DMS79 (cell line): ENCODE data around the gene SMOC2.
"Not testable (repeated sequence)": the region's sequence is repeated elsewhere in the genome, so short reads cannot be mapped to it uniquely, and the experiment has no call there.

Experiments used
- DNase-seq: peaks from one replicate; lab custom pipeline; 2025; lab: John Stamatoyannopoulos, UW

The SMOC2 gene

DNA sequence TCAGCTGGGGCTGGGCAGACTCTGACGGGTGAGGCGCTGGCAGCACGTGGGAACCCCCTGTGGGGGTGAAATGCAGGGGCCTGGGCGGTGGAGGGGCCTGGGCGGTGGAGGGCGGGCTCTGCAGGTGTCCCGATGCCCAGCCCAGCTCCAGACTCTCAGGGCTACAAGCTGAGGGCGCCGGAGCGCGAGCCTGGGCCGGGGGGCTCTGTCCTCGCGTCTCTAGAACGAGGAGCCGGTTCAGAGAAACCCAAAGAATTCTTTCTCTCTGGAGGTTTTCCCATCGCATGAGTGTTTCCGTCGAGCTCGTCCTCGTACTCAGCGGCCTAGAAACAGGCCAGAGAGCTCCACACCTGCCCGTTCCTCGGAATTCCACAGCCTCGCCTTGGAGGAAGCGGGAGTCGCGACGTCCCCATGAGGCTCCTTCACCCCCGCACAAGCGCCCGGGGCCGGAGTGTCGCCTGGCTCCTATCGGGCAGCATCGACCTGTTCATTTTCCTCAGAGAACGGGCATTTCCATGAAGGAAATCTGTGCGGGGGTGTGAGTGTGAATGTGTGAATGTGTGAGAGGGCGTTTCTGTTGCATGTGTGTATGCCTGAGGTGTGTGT, 76.9 kb downstream of the SMOC2 start:
- DNase-seq: no peak

DNA sequence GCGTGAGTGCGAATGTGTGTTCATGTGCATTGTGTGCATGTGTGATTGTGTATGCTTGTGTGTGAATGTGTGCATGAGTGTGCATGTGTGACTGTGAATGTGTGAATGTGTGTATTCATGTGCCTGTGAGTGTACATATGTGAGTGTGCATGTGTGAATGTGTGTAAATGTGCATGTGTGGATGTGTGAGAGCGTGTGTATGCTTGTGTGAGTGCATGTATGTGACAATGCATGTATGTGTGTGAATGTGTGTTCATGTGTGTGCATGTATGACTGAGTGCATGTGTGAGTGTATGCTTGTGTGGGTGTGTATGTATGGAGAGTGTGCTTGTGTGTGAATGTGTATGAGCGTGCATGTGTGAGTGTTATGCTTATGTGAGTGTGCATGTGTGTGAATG, 77.4 kb downstream of the SMOC2 start:
- DNase-seq: no peak

GRCh38 chr6:168518867-168519266, 77.9 kb downstream of the SMOC2 start:
- DNase-seq: no peak

DNA sequence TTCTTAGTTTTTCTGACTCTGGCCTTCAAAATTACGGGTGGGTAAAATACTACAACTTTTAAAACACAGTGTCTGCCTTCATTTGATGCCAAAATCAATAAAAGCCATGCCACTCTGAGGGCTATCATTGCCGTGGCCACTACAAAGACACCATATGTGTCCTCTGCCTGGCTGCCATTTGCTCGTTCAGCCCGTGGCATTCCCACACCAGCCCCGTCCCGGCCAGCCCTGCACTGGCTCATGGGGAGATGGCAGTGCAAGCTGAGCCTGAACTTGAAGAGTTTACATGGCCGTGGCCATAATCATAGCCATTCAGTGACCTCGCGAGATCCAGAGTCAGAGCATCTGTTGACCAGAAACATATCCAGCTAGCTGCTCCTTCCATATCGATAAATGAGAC, 79.2 kb downstream of the SMOC2 start:
- no peak for DNase-seq

DNA sequence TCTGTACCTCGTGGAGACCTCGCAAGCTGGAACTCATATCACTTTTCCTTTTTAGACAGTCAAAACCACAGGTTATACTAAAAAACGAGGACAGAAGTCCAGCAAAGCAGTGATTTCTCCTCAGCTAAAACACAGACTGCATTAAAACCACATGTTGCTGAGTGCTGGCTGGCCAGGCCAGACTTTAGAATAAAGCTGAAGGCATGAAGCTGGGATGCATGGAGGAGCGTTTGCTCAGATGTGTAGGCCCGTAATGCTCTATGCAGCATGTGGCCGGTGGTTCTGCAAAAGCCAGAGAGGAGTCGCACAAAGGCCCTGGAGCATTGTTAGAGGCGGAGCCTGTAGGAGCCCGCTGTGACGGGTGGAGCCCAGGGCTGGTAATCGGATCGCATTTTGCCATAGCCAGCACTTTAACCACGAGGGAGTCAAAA, 83.6 kb downstream of the SMOC2 start:
- DNase-seq: no peak

- DNase-seq: no peak
These were observed 84.1 kb downstream of the SMOC2 start for GRCh38 chr6:168525114-168525513.

DNA sequence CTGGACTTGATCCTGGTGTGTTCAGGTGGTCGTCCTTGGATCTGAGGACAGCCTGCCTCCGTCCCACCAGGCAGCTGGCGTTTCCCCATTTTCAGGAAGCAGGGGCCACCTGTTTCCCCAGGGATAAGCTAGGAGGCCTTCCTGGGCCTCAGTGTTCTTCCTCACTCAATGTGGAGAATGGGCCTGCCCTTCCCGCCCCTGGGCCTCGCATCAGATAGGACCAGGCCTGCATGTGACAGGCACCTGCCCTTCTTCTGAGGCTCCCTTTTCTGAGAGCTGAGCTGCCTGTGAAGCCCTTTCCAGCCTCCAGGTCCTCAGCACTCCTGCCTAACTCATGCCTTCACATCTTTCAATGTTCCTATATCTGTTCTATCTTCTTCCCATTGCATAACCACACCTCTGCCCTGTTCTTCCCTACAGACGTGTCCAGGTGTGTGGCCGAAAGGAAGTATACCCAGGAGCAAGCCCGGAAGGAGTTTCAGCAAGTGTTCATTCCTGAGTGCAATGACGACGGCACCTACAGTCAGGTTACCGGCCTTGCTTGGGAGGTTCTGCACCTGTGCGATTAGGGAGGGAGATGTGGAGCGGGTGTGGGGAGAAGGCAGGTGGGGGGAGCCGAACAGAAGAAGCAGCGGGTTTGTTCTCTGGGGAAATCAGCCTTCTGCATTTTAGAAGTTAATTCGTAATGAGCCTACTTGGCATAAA, 85.1 kb downstream of the SMOC2 start:
- no peak for DNase-seq

GRCh38 chr6:168526841-168527281, 85.9 kb downstream of the SMOC2 start:
- DNase-seq: no peak

- no peak for DNase-seq
These were observed 86.6 kb downstream of the SMOC2 start for GRCh38 chr6:168527451-168528210.

DNA sequence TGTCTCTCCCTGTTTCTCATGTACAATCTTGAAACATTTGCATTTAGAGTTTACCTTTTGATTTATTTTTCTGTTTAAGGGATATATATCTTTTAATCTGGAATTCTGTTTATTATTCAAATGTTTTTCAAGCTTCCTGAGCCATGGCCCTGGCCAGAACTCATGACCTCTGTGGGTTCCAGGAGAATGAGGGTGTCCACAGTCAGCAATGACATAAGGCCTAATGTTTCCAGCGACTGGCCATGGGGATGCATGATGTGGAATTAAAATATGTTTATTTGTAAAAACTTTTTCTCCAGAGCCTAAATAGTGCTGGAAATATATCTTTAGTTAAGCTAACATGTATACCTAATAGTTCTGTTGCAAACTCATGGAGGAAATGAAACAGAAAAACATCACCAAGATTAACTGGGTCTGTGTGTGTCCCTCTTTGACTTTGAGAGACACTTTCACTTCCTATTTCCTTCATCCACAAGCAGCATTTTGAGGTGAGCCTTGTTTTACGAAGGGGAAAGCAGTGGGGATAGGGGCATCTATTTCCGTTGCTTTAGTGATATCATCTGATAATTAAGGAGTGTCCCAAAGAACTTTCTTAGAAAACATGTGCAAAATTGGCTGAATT, 87.6 kb downstream of the SMOC2 start:
- no peak for DNase-seq

- DNase-seq: no peak
These were observed 88.2 kb downstream of the SMOC2 start for GRCh38 chr6:168529214-168529613.

- DNase-seq: no peak
These were observed 89.7 kb downstream of the SMOC2 start for GRCh38 chr6:168530653-168531071.

- no peak for DNase-seq
These were observed 91.1 kb downstream of the SMOC2 start for GRCh38 chr6:168532070-168532469.

DNA sequence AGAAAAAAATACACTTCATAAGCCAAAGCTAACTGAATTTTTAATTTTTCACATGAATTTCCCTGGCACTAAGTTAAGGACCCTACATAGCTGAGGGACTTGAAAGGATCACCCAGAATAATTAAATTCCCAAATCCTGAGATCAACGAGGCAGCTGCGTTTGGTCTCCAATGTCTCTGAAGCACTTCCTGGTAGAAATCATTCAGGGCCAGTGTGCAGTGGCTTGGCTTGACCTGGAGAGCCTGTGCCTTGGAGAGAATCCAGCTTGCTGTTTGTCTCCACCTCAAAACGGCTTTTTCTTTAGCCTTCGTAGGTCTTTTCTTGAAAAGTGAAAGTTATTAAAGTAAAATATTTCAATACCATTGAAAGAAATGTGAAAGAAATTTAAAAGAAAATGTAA, 92.4 kb downstream of the SMOC2 start:
- peak; percentile 7 for DNase-seq

DNA sequence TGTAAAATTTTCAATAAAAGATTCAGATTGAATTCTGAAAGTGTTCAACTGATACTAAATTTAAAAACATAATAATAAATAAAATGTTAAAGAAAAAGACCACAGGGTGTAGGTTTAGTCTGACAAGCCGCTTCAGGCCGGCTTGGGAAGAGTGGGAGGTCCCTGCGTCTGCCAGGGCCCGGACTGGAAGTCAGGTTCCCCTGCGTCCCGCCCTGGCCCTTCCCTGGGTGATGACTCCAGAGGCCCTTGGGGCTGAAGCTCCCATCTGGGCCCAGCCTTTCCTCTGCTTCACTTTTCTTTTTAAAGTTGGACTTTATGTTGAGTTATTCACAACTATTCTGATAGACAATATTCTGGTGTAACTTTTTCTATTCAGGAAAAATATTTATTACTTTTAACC, 93.3 kb downstream of the SMOC2 start:
- DNase-seq: no peak

DNA sequence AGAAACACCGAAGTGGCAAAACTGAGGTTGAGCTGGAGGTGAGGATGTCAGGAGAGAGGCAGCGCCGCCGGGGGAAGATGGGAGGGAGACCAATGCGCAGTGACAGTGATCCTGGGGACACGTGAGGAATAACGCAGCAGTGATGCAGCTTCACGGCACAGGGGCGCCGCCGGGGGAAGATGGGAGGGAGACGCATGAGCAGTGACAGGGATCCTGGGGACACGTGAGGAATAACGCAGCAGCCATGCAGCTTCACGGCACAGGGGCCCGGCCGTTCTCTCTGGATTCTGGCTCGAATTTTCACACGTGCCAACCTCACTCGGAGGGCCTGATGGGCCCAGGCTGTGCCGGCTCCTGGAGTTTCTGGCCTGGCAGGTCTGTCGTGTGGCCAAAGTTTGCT, 94.7 kb downstream of the SMOC2 start:
- DNase-seq: no peak

GRCh38 chr6:168536196-168536595, 95.2 kb downstream of the SMOC2 start:
- DNase-seq: no peak

- DNase-seq: no peak
These were observed 95.9 kb downstream of the SMOC2 start for GRCh38 chr6:168536665-168537539.

- no peak for DNase-seq
These were observed 96.5 kb downstream of the SMOC2 start for GRCh38 chr6:168537540-168537884.

GRCh38 chr6:168538188-168538891, 97.4 kb downstream of the SMOC2 start:
- DNase-seq: not testable (repeated sequence)
